GM19238 (cell line): Measurements from ENCODE around the gene MLNR.

Source experiments
- DNase-seq: peaks from one replicate; pipeline ENCODE4 v3.0.0; 2011; ENCODE audit warnings: low spot score; ENCODE audit not compliant: insufficient read length

Gene MLNR, protein sequence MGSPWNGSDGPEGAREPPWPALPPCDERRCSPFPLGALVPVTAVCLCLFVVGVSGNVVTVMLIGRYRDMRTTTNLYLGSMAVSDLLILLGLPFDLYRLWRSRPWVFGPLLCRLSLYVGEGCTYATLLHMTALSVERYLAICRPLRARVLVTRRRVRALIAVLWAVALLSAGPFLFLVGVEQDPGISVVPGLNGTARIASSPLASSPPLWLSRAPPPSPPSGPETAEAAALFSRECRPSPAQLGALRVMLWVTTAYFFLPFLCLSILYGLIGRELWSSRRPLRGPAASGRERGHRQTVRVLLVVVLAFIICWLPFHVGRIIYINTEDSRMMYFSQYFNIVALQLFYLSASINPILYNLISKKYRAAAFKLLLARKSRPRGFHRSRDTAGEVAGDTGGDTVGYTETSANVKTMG

GRCh38 chr13:49220036-49220855 is at the start of gene MLNR:
Gene MLNR (plus strand): TSS chr13:49220338. CDS start chr13:49220338, 0 bp downstream.
- DNase-seq = peak; percentile 38

GRCh38 chr13:49171359-49171758 is 48.8 kb upstream of the MLNR start:
- no peak for DNase-seq

GRCh38 chr13:49183672-49184325 is 36.3 kb upstream of the MLNR start:
- no peak for DNase-seq

GRCh38 chr13:49184621-49185020 is 35.5 kb upstream of the MLNR start:
- no peak for DNase-seq

GRCh38 chr13:49185264-49185663 is 34.9 kb upstream of the MLNR start:
- no peak for DNase-seq

DNA sequence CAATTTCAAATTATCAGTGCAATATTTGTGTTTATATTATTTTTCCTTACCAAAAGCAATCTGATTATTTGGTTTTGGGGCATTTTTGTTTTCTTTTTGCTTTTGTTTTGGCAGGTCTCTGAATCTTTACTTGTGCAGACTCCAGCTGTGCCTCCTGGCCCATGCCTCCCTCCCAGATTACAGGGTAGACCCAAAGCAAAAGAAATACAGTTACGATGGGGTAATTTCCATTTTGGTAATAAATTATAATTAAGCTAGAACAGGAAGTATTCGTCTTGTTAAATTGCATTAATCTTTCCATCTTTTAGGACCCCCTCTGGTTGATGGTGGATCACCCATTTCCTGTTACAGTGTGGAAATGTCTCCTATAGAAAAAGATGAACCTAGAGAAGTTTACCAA is 29.2 kb upstream of the MLNR start:
- no peak for DNase-seq

DNA sequence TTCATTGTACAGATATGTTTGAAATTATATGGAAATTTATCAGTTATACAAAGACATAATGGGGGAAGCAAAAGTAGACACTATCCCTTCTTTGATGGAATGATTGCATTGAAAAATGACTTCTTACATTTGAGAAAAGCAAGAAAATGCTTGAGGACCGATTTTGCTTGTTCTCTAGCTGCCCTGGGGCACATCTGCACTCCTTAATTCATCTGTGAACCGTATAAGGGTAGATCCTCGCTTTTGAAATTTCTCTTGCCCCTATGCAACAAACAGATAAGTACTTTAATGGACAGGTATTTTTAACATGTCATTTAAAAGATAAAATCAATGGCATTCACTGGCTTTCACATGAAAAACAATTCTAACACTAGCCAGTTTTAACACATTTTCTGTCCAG is 13.5 kb upstream of the MLNR start:
- DNase-seq = no peak

- no peak for DNase-seq
These were observed 11.5 kb upstream of the MLNR start for GRCh38 chr13:49208619-49209018.

DNA sequence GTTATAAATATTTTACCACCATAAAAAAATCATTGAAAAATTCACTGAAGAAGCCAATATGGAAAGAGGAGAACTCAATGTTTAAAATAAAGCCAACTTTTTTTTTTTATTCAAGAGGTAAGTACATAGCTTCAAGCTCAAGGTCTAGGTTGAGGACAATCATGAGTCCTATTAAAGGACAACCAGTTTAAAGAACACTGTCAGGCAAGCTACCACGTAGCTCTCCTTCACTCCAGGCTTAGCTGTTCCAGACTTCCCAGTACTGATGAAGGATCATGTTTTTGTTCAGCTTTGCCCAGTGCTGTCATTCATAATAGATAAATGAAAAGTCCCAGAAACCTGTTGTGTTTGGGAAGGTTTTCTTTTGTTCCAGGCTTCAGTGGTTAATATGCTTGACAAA is 10.0 kb upstream of the MLNR start:
- no peak for DNase-seq

GRCh38 chr13:49210669-49211068 is 9.5 kb upstream of the MLNR start:
- no peak for DNase-seq

GRCh38 chr13:49213539-49213938 is 6.6 kb upstream of the MLNR start:
- DNase-seq = no peak

DNA sequence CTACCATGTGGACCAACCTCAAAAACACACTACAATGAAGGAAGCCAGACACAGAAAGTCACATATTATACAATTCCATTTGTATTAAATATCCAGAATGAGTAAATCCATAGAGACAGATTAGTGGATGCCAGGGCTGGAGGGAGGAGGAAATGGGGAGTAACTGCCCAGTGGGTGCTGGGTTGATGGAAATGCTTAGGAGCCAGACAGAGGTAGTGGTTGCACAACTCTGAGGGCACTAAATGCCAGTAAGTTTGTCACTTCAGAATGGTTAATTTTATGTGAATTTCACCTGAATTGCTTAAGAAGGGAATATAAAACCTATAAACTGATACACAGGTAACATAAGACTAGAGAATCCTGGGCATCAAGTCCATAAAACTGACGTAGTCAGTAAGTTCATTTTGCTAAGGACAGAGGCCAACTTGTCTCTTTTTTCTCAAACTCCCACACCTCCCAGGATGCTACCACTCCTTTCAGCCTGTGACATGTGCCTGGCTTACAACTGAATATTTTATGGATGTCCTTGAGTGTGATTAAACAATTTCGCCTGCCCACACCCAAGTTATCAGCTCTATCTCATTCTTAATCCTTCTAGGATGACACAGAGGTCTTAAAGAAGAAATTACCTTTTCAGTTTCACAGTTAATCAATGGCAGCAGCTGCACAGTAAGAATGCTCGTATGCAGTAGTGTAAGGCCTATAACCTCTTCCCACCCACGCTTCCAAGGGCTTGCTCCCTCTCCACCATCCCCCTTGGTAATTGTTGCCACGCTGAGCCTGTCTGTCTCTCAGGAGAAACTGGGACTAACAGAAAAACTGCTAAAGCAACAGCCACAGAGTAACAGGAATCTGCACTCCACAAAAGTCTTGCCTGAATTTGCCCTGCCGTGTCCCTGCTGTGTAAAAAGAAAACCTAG is 5.9 kb upstream of the MLNR start:
- no peak for DNase-seq

GRCh38 chr13:49214917-49215376 is 5.2 kb upstream of the MLNR start:
- DNase-seq = peak; percentile 28

GRCh38 chr13:49216334-49216733 is 3.8 kb upstream of the MLNR start:
- no peak for DNase-seq

DNA sequence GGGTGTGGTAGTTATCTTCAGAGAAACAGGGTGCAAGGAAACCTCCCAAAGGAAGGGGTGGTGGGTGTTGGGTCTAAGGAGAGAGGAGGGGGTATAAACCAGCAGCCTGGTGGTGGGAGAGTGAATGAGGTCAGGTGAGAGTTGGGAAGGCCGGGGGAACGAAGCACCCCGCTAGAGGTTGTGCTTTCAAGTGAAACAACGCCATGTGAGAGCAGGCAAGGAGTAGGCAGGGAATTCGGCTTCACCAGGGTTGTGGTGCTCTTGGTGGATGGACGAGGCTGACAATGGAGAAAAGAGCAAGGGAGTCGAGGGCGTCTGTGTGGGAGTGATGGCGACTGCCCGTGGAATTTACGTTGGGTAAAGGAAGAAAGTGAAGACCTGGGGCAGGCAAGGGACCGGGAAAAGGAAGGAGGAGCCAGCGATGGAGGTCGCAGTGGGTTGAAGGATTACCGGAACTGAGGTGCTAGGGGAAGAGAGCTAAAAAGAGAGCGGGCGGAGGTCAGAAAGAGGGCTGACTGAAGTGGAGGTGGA is 2.1 kb upstream of the MLNR start:
- no peak for DNase-seq

GRCh38 chr13:49218493-49219051 is 1.6 kb upstream of the MLNR start:
- DNase-seq = no peak

DNA sequence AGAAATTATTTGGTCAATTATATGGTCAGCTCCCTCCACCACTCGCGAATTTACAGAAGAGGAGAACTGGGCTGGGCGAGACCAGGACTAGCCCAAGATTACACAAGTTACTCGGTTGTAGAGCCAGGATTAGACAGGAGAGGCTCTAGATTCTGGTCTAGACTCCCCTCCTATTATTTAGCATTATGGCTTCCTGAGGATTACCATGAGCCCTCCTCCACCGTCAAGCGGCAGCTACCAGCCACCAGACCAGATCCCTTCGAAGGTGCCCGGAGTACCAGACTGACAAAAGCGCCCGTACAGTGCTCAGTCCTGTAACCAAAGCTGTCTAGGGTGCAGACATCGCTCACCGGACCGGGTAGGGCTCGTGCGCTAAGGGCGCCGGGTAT is 497 bp upstream of the MLNR start:
- no peak for DNase-seq

DNA sequence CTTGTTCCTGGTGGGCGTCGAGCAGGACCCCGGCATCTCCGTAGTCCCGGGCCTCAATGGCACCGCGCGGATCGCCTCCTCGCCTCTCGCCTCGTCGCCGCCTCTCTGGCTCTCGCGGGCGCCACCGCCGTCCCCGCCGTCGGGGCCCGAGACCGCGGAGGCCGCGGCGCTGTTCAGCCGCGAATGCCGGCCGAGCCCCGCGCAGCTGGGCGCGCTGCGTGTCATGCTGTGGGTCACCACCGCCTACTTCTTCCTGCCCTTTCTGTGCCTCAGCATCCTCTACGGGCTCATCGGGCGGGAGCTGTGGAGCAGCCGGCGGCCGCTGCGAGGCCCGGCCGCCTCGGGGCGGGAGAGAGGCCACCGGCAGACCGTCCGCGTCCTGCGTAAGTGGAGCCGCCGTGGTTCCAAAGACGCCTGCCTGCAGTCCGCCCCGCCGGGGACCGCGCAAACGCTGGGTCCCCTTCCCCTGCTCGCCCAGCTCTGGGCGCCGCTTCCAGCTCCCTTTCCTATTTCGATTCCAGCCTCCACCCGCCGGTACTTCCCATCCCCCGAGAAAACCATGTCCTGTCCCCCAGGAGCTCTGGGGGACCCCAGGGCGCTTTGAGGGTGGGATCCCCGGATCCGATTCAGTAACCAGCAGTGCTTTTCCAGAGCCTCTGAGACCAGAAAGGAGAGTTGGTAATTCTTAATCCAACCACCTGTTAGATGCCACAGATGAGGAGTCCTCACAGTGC is 885 bp downstream of the MLNR start:
- no peak for DNase-seq

DNA sequence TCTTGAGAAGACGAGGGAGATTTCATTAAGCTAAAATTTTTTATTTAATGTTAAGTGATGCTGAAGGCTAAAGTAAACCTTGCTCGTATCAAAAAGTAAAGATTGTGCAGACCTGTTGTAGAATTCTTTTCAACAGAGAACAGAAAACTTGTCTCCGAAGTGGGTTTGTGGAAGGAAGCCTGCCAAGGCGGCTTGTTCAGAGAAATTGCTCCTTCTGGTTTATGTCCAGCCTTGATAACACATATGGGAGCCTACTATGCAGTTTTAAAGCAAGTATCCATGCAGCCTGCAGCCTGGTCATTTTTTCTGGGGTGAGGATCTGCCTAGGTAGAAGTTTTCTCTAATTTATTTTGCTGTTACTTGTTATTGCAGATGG is 1.4 kb downstream of the MLNR start:
- no peak for DNase-seq
